GM19328 (cell line): ENCODE results near the gene PRELID3B.

ENCODE experiments used
- ATAC-seq: cut with Tn5 transposase; IDR thresholded peaks from one replicate; pipeline ENCODE4 v1.9.1; 2021; ENCODE audit warnings: mild to moderate bottlenecking, moderate library complexity; ENCODE audit not compliant: unreplicated experiment

The PRELID3B gene

DNA sequence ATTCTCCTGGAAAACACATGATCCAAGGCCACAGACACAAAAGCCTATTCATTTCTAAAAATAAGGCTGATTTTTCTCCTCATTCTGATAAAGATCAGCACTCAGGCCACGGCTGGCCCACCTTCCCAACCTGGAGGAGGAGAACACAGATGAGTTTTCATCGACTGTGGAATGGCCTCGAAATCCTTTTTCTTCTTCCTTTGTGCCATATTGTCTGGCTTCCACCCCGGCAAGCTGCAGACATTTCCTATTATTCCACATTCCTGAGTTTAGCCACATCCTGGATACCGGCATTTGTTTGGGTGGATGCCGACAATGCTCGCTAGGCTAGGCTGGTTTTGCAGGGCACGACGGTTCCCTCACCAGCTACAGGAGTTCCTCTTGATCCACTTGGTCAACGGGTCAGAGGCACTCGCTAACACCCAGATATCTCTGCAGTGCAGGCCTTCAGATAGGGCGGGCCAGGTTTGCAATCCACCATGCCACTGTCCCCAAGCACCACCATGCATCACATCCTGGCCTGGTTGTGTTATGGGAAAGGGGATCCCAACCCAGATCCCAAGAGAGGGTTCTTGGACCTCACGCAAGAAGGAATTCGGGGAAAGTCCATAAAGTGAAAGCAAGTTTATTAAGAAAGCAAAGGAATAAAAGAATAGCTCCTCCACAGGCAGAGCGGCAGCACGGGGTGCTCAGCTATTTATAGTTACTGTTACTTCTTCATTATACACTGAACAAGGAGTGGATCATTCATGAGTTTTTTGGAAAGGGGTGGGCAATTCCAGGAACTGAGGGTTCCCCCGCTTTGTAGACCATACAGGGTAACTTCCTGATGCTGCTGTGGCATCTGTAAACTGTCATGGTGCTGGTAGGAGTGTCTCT lies 31.4 kb downstream of the PRELID3B start:
- no peak for ATAC-seq

DNA sequence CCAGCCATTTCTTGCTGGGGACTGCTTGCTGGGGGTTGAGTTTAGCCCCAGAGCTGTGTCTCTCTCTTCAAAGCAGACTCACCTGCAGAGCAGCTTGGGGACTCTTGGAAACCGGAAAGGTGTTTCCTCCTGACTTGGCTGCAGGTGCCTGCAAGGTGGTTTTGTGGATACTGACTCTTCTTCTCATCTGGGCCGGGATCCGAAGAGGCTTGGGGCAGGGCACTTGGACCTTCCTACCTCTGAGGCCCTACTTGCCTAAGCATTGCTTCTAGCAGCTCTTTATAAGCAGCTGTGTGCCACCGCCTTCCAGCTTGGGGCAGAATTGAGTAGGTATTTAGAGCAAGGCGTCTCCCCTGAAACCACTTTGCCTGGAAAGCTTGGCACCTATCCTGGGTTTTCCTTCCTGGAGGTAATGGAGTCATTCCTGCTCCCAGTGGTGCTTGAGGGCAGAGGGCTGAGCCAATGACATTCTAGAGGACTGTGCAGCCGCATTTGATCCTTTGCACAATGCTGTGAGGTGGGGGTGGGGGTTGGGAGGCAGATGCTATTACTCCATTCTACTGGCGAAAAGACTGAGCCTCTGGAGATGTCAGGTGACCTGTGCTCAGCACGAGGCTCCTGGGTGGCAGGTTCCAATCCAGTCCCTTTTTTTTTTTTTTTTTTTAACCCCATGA lies 32.1 kb downstream of the PRELID3B start:
- ATAC-seq, result no peak

DNA sequence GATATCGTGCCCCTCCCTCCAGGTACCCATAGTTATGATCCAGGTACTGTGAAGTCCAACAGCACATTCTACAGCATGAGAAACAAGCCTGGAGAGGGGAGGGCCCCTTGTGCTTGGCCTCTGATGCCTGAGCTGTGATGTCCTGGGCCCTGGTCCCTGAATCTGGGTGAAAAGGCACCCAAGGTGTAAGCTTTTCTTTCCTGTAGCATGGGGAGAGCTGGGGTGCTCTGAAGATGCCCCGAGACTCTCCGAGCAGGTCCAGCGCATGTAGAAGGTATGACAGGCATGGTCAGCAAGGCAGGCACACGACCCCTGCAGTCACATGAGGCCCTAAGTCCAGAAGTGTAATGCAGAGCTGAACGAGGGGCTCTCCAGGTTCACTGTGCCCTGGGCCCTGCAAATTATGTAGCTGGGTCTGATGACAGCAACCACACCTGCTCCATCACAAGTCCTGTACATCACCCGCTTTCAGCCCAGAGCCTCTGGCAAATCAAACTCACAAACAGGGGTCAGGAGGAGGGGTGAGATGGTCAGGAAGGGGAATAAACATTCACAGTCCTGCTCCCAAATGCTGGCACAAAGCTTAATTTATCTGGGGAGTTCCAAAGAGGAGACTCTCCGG lies 33.8 kb downstream of the PRELID3B start:
- ATAC-seq, result no peak

DNA sequence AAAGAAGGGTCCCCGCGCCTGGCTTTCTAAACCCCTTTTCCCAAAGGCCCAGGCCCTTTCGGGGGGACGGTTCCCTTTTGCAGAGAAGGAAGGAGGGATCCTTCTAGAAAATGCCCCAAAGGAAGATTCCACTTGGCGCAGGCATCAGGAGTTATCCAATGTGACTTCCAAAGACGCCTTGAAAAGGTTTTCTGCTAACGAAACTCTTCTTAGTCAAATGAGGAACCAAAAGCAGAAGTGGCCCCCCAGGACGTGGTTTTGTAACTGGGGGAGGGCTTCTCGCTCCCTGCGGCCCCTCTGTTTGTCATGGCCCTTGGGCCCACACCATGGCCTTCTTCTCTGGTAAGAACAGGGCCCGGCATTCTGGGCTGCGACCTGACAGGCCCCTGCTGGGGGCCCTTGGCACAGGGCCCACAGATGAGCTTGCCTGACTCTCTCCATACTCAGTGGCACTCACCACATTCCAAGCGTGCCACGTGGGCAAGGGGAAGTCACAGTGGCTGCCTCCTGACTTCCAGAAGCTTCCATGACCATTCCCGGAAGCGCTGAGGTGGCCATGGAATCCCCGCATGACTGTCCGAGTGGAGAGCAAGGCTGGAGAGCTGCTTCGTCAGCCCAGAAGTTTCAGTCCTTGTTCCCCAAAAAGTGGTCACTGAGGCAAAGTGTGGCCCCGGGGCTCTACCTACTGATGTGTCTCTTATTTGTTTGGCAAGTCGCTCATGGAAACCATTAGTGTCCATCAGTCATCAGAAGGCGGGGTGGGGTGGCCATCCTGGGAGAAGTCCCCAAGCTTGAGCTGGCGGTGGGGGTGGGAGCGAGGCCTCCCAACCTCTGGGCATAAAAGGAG lies 34.7 kb downstream of the PRELID3B start:
- peak; percentile 33 for ATAC-seq

DNA sequence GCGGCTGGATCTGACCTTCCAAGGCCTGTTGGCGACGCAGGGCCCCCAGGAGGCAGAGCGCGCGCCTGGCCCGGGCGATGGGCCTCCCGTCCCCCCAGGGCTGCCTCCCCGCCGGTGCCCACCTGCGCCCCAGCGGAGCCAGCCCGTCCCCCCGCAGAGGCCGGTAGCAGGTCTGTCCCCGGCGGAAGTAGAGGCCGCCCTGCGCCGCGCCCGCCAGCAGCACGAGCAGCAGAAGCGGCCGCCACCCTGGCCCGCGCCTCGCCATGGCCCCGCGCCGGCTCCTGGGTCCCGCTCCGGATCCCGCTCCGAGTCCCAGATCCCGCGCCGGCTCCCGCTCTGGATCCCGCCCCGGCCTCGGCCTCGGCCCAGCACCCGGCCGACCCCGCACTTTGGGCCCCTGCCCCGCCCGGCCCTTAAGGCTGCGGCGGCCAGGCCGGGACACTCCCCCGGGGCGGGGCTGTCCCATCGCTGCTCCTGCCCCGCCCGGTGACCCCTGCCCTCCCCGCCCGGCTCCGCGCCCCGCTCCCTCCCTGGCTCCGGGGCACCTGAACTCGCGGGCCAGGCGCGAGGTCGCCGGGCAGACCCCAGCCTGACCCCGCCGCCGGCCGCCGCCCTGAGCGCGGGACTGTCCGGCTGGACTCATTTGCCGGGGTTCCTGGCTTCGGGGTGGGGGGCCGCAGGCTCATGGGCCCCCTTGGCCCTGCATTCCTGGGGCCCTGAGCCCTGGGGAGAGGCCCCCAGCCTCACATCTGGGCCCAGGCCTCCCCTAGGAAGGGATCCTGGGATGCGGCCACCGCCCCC lies 35.5 kb downstream of the PRELID3B start, which contains the start of gene CTSZ:
TSS of gene CTSZ (minus strand) at position 391 of the 801 bp plus-strand sequence. CDS start at position 265, 126 bp downstream.
- peak; percentile 34 for ATAC-seq

DNA sequence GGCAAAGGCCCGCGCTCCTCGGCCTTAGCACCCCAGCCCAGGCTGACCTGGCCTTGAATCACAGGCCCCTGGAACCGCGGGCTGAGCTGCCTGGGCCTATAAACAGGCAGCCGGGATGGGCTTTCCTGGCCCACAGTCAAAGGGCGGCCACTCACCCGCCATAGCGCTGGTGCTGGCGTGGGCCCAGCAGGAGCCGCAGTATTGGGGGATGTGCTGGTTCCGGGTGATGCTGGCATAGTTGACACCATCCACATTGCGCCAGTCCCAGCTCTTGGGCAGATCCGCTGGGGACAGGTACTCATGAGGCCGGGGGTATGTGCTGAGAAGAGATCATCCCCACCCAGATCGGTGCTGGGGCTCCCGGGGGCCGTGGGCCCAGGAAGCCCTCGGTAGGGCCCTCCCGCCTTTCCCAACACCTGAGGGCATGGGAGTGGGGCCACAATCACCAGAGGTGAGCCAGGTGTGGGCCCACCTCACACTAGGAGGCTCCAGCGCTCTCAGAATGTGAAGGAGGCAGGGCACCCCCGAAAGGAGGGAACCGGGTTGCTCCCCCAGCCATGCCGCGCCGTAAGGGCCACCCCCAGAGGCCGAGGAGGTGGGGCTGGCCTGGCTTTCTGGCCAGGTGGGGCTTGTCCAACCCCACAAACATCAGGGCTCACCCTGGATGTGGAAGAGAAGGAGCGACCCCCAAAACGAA lies 36.3 kb downstream of the PRELID3B start:
- no peak for ATAC-seq

DNA sequence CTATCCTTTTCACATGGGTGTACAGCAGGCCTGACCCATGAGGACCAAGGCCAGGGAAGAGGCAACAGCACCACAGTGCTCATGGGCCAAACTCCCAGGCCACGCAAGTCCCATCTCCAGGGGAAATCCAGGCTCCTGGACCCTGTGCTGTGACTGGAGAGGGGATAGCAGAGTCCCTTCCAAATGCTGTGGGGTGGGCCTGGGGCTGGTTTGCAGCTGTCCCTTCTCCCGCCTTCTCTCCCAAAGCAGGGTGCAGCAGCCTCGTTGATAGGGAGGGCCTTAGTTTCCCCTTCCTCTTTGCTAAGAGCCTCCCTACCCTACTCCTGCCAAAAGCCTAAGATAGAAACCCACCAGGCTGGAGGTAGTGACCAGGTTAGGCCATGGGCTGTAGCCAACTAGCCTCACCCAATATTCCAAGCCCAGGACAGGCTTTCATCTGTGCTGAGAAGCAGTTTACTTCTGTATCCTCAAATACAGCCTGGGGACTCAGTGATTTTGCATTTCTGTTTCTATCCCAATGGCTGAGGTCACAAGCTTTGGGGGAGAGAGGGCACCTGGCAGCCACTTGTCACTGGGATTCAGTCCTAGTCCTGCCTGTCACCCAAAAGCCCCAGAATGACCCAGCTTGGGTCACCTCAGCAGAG lies 36.9 kb downstream of the PRELID3B start:
- no peak for ATAC-seq

DNA sequence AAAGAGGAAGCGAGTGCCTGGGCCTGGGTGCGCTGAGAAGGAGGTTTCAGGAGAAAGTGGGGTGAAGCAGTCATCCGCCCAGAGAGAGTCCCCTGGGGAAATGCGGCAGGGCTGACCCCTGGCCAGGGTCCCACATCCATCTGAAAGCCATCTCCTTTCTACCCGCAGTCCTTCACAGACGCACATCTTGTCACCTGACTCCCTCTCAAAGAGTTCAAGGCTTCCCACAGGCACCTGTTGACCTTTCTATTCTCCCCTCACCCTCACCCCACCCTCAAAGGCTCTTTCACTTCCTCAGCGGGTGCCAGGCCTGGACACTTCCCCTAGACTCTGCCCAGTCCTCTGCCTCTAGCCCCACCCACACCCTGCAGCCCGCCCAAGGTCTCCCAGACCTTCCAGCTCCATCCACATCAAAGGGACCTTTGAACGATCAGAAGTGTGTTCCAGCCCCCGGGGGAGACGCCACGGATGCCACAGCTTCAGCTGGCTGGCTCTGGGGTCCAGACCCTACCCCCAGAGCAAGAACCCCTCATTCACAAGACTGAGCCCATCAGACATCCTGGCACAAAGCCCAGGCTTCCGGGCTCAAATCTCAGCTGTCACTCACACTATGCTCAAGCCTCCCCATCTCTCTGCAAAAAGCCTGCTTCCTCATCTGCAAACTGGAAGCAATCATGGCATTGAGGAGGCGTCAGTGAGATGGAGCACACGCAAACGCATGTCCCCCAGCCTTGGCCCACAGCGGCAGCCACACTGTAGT lies 37.6 kb downstream of the PRELID3B start:
- peak; percentile 40 for ATAC-seq

DNA sequence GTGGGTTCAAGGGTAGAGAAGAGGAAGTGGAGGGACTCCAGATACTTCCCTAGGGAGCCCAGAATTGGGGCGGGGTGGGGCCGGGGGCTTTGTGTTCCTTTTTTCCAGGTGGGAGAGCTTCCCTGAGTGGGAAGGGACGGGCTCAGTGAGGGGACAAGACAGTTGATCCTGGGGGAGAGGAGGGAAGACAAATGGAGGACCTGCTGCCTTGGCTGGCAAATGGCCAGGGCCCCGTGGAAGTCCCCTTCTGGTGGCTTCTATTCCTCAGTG lies 38.2 kb downstream of the PRELID3B start:
- no peak for ATAC-seq

DNA sequence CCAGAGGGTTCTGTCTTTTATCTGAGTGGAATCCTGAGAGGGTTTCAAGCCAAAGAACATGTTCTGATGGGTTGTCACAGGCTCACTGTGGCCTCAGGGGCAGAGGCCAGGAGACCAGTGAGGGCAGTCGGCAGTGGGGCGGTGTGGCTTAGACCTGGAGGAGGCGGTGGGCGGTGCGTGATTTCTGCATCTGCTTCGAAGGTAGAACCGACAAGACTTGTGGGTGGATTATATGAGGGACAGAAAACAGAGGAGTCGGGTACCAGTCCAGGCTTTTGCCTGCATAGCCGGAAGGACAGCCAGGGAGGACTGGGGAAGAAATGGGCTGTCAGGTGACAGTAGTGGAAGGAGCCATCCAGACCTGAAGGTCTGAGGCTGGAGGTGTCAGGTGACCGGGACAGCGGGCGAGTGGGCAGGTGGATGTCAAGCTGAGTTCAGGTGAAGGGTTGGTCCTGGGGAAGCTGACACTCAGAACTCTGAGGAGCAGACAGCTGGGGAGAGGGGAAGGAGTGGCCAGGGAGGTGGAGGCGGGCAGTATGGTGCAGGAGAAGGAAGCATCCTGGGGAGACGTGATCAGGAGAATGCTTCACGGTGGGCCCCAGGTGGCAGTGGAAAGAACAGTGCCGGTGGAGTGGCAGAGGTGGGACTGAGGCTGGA lies 38.6 kb downstream of the PRELID3B start:
- ATAC-seq, result no peak

DNA sequence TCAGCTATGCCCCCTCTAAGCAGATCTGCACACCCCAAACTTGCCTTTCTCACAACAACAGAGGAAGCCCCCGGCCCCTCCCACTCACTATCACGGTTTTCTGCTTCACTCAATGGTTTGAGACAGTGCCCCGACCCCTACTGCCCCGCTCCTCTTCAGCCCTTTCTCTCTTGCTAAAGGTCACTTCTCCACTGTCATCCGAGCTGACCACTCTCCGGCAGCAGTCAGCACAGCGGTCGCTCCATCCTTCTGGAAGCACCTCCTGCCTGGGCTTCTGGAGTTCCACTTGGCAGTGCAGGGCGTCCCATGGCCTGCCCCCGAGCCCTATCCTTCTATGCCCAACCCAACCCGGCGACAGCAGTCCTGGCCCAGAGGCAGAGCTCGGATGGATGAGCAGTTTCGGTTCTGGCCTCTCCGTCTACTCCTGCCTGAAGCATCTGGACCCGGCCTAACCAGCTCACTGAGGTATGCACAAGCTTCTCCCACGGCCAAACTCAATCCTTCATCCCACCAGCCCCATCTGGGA lies 39.6 kb downstream of the PRELID3B start:
- ATAC-seq, result no peak

DNA sequence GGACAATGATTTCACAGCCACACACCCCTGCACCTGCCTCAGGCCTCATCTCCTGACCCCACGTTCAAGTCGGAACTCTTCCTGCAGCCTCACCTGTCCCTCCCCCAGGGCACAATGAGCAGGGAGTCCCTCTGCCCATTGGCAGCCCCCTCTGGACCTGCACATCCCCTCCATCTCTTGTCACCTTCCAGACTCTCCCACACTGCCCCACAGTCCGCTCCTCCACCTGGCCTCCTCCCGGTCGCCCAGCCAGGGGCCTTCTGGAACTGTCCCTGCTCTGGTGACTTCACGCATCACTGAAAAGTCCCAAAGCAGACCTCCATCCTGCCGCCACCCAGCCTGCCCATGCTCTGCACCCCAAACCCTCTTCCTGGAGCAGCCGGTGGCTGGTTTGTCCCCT lies 40.2 kb downstream of the PRELID3B start:
- ATAC-seq, result no peak

DNA sequence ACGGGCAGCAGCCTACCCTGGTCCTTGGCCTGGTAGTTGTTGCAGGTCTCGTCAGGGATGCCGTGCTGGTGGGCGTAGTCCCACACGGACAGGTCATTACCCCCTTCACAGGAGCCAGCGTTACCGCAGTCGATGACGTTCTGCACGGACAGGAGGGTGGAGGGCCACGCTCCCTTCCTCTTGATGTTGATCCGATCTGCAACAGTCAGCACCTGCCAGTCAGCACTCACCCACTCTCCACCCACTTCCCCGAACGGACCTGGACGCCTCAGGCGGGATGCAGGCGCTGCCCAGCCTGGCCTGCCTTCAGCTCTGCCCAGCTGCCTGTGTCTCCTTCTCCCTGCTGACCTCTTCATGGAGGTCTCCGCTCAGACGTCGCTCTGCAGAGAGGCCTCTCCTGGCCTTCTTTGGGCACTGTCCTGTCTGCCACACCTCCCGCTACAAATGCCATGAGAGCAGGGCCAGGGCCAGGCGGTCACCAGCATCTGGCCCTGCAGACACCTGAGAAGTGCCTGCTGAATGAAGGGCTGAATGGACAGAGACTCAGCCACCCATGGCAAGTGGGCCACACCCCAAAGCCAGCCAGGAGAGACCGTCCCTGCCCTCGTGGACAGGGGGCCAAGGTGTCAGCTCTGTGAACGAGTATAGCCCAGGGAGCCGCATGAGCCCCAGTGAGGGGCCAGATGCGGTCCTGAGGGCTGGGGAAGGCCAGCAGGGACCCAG lies 41.0 kb downstream of the PRELID3B start:
- ATAC-seq, result no peak

DNA sequence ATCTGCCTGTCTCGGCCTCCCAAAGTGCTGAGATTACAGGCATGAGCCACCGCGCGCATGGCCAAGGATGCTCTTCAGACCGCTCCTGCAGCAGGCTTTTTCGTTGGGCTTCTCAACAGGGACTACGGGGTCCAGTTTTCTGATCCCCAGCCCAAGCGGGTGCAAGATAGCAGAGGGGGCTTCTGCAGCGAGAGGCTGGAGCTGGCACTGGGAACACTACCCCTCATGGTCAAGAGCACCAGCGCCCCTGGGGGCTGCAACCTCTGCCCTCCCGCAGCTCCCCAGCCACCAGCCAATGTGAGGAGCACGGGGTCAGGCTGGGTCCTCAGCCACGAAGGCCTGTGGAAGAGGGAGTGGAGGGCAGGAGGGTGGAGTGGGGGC lies 41.5 kb downstream of the PRELID3B start:
- ATAC-seq, result no peak

DNA sequence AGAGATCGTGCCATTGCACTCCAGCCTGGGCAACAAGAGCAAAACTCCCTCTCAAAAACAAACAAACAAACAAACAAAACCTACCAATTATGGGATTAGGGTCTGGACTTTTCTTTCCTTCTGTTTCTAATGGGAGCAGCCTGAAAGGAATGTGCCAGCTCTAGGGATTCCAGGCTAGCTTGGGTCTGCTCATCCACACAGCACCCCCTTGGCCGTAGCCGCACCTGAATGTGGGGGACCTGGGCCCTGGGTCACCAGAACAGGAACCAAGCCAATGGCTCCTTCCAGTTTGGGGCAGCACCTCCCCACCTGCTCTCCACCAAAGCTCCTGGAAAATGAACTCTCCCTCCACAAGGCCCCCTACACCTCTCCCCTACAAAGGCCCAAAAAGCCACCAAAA lies 42.3 kb downstream of the PRELID3B start:
- ATAC-seq, result no peak

DNA sequence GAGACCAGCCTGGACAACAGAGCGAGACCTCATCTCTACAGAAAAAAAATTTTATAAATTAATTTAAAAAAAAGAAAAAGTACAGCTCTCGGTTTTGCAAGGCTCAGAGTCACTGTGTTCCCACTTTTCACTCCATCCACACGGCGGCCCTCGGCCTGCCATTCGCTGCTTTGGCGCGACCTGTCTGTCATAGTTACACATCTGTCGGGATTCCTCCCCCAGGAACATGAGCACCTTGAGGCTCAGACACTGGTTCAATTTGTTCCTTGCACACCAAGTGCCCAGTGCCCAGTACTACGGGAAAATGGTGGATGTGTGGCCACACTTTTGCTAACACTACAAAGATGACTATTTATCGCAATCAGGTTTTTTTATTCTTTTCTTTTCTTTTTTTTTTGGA lies 43.9 kb downstream of the PRELID3B start:
- no peak for ATAC-seq

DNA sequence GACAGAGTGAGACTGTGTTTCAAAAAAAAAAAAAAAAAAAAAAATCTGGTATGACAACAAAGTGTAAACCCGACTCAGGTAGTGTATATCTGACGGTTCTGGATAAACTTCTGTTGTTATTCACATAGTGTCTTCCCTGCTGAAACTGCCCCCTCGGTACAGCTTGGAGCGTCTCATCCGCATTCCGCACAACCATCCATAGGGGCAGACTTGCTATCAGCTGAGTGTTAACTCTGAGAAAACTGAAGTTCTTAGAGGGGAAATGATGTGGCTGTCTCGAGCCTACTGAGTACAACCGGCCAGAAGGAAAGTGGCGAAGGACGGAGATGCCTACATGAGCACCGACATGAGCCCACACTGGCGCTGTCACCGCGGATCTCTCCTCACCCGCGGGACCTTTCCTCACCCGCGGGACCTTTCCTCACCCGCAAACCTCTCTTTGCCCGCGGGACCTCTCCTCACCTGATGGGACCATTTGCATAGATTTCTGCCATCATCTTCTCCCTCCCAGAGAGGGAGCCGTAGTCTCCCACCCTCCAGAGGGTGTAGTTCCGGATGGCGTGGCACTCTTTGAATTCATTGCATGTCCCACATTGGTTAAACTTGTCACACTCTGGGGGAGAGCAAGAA lies 45.3 kb downstream of the PRELID3B start:
- ATAC-seq, result no peak
